Dedifferentiated amniotic fluid mesenchymal stem cell (primary cell): ENCODE data around the gene GTSF1L.
"Not testable (repeated sequence)": the region's sequence is repeated elsewhere in the genome, so short reads cannot be mapped to it uniquely, and the experiment has no call there.

ENCODE experiments used
- DNase-seq: peaks from one replicate; pipeline ENCODE4 v3.0.0-alpha.2; 2016; ENCODE audit errors: extremely low spot score

The GTSF1L gene

GRCh38 chr20:43726811-43727338 lies at the start of gene GTSF1L:
Gene GTSF1L (minus strand): TSS chr20:43727002. CDS start chr20:43726694, 308 bp downstream.
- DNase-seq: no peak

GRCh38 chr20:43774754-43775153 lies 48.0 kb upstream of the GTSF1L start:
- DNase-seq: no peak

GRCh38 chr20:43771503-43772190 lies 44.8 kb upstream of the GTSF1L start:
- no peak for DNase-seq

- no peak for DNase-seq
Observed at GRCh38 chr20:43770342-43770741, 43.5 kb upstream of the GTSF1L start.

- no peak for DNase-seq
Observed at GRCh38 chr20:43767686-43768474, 41.1 kb upstream of the GTSF1L start.

- no peak for DNase-seq
Observed at GRCh38 chr20:43766917-43767316, 40.1 kb upstream of the GTSF1L start.

- no peak for DNase-seq
Observed at GRCh38 chr20:43766385-43766784, 39.6 kb upstream of the GTSF1L start.

GRCh38 chr20:43765916-43766315 lies 39.1 kb upstream of the GTSF1L start:
- no peak for DNase-seq

GRCh38 chr20:43762911-43763310 lies 36.1 kb upstream of the GTSF1L start:
- DNase-seq: no peak

- DNase-seq: no peak
Observed at GRCh38 chr20:43761386-43762340, 34.9 kb upstream of the GTSF1L start.

GRCh38 chr20:43757888-43758287 lies 31.1 kb upstream of the GTSF1L start:
- DNase-seq: not testable (repeated sequence)

- DNase-seq: no peak
Observed at GRCh38 chr20:43755851-43756250, 29.0 kb upstream of the GTSF1L start.

- no peak for DNase-seq
Observed at GRCh38 chr20:43755390-43755789, 28.6 kb upstream of the GTSF1L start.

- no peak for DNase-seq
Observed at GRCh38 chr20:43752561-43753301, 25.9 kb upstream of the GTSF1L start.

GRCh38 chr20:43752051-43752360 lies 25.2 kb upstream of the GTSF1L start:
- DNase-seq: no peak

GRCh38 chr20:43751167-43752050 lies 24.6 kb upstream of the GTSF1L start:
- DNase-seq: no peak

- no peak for DNase-seq
Observed at GRCh38 chr20:43750774-43751166, 24.0 kb upstream of the GTSF1L start.

- peak; percentile 28 for DNase-seq
Observed at GRCh38 chr20:43749734-43750294, 23.0 kb upstream of the GTSF1L start.

GRCh38 chr20:43748274-43748673 lies 21.5 kb upstream of the GTSF1L start:
- no peak for DNase-seq
